Measurements from ENCODE around the gene LMBRD1.

DNA sequence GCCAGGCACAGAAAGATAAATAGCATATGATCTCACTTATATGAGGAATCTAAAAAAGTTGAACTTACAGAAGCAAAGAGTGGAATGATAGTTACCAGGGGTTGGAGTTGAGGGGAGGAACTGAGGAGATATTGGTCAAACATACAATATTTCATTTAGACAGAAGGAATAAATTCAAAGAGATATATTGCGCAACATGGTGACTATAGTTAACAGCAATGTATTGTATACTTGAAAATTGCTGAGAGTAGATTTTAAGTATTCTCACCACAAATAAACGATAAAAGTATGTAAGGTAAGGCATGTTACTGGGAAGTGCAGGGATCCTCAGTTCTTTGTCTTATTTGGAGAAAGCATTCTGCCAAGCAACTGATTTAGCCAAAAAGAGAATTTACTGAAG is 171.9 kb downstream of the LMBRD1 start:
- TF ChIP-seq EZH2 (IDR thresholded peaks at IDR 0.05; ENCODE audit: insufficient read depth, poor library complexity, severe bottlenecking) (no peak), EZH2phosphoT487 (IDR thresholded peaks at IDR 0.05; ENCODE audit: insufficient read depth, low read depth) (no peak)
